Measurements from ENCODE around the gene PLEKHN1. TPM values are rescaled to one million over a fixed set of nuclear protein-coding genes. Genes with fewer than 3 reads are reported as not detected.

The PLEKHN1 gene
- total and polyA plus RNA-seq, 2 experiments from 2014 or later, result 0.60 to 2.4 TPM

DNA sequence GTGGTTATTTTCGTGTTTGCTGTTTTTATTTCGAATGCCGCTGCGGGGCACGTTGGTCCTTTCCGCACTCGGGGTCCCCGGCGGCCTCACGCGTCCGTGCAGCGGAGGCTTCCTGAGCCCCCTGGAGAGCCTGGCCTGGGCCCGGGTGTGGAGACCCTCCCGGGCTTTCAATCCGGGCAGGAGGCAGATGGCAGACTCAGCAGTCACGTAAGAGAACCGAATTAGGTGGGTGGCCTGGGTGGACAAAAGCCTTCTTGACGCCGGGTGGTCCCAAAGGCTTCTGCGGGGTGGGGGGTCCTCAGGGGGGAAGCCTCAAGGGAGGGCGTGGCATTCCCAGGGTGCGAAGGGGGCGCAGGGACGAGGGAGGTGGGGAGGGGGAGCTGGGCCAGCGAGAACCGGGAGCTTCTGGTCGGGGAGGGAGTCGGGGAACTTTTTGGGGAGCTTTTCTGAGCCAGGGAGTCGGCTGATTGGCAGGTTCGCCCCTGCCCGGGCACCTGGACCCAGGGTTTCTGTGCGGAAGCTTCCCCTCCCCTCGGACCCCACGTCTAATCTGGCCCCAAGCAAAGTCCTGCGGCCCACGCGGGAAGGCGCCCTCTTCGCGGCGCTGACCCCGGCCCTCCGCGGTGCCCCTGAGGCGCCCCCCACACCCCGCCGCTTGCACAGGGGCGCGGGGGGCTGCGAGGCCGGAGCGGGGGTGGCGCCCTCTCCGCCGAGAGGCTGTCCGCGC is 34.9 kb downstream of the PLEKHN1 start:
- peaks cover 16% of the 10 kb centered on the region for H3K27me3 ChIP-seq
- no peaks in the 10 kb centered on the region for H3K9me2 ChIP-seq (replicated peaks; ENCODE audit: insufficient read depth)
- H3K9me3 ChIP-seq (ENCODE audit: low read depth), result no peaks in the 10 kb centered on the region
- H3K4me1 ChIP-seq (ENCODE audit: insufficient read depth), result peaks cover 31% of the 10 kb centered on the region
- H4K20me1 ChIP-seq (ENCODE audit: insufficient read depth, poor library complexity, severe bottlenecking), result no peaks in the 10 kb centered on the region
- no peak for TF ChIP-seq EZH2 (IDR thresholded peaks at IDR 0.05; ENCODE audit: borderline replicate concordance)
- TF ChIP-seq, protein P1, sequence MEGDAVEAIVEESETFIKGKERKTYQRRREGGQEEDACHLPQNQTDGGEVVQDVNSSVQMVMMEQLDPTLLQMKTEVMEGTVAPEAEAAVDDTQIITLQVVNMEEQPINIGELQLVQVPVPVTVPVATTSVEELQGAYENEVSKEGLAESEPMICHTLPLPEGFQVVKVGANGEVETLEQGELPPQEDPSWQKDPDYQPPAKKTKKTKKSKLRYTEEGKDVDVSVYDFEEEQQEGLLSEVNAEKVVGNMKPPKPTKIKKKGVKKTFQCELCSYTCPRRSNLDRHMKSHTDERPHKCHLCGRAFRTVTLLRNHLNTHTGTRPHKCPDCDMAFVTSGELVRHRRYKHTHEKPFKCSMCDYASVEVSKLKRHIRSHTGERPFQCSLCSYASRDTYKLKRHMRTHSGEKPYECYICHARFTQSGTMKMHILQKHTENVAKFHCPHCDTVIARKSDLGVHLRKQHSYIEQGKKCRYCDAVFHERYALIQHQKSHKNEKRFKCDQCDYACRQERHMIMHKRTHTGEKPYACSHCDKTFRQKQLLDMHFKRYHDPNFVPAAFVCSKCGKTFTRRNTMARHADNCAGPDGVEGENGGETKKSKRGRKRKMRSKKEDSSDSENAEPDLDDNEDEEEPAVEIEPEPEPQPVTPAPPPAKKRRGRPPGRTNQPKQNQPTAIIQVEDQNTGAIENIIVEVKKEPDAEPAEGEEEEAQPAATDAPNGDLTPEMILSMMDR (IDR thresholded peaks at IDR 0.05; ENCODE audit: poor library complexity), result no peak
- TF ChIP-seq EZH2phosphoT487 (IDR thresholded peaks at IDR 0.05; ENCODE audit: low read depth, severe bottlenecking, unreplicated experiment), result no peak
- H3K4me2 ChIP-seq, result peak overlapping the region; percentile 95
- no peaks in the 10 kb centered on the region for H3K36me3 ChIP-seq (replicated peaks; ENCODE audit: insufficient read depth, low read depth)
- peak overlapping the region; percentile 78 for H2AFZ ChIP-seq
- H3K27ac ChIP-seq, result peak overlapping the region; percentile 99
- peaks cover 16% of the 10 kb centered on the region for H3K79me2 ChIP-seq
- peak; percentile 48 for DNase-seq (ENCODE audit: low spot score)
- H3K4me3 ChIP-seq, result peak overlapping the region; percentile 66
- 13% methylated on average over 23 of the region's 58 CpGs for WGBS (ENCODE audit: low lambda C conversion rate, missing lambda C conversion rate)

DNA sequence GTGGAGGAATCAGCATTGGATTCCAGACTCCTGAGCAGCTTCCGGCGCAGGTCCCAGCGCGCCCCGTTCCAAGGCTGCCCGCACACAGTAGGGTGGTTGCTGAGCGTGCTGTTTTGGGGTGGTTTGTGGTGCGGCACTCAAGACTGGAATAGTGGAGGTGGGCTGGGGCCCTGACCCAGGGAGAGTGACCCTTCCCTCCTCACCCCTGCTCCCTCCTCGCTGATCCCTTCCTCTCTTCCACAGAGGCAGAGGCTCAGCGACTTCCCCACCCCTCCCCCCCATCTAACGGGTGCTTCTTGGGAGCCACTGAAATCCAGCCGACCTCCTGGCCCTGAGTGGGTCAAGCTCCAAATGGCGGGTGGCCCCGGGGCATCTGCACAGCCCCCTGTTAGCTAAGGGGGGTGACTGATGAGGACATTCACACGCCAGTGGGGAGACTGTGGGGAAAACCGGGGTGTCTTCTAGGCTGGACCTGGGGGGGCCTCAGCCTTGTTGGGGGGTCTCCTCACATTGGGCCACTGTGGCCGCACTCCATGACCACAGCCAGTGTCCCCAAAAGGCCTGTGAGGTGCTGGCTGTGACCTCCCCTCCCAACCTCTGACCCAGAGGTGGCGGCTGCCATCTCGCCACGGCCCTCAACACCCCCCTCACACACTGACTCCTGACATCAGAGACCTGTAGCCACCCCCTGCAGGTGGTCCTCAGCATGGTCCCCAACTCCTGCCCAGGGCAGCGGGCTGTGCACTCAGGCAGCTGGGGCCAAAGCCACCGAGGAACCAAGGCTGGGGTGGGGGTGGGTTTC is 37.5 kb downstream of the PLEKHN1 start:
- Histone ChIP-seq H3K27me3 (no peaks in the 10 kb centered on the region), H3K79me2 (peaks cover 16% of the 10 kb centered on the region), H3K9me3 (ENCODE audit: low read depth) (no peaks in the 10 kb centered on the region), H3K27ac (no peak overlapping the region), H3K9me2 (replicated peaks; ENCODE audit: insufficient read depth) (no peaks in the 10 kb centered on the region), H4K20me1 (ENCODE audit: insufficient read depth, poor library complexity, severe bottlenecking) (no peaks in the 10 kb centered on the region), H3K4me1 (ENCODE audit: insufficient read depth) (peaks cover 32% of the 10 kb centered on the region), H3K36me3 (replicated peaks; ENCODE audit: insufficient read depth, low read depth) (no peaks in the 10 kb centered on the region), H3K4me2 (no peak overlapping the region), H2AFZ (no peak overlapping the region), H3K4me3 (no peak overlapping the region)
- WGBS (ENCODE audit: low lambda C conversion rate, missing lambda C conversion rate), result 95% methylated on average over 18 of the region's 22 CpGs
- TF ChIP-seq, protein P1 (IDR thresholded peaks at IDR 0.05; ENCODE audit: poor library complexity), result no peak
- TF ChIP-seq EZH2phosphoT487 (IDR thresholded peaks at IDR 0.05; ENCODE audit: low read depth, severe bottlenecking, unreplicated experiment) (no peak), EZH2 (IDR thresholded peaks at IDR 0.05; ENCODE audit: borderline replicate concordance) (no peak)
- DNase-seq (ENCODE audit: low spot score), result peak; percentile 15

DNA sequence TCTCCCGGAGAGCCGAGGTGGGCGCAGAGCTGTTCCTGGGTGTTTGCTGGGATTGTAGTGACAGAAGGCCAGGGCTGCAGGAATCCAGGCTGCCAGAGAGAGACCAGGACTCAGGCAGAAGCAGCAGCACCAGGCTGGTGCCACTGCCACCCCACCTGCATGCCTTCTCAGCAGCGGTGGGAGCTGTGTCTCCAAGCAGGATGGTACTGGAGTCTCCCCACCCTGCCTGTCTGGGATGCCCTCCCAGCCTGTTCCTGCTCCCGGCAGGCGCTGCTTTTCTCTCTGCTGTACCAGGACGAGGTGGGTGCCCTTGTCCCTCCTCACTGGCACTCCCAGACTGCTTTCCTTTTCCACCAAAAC is 38.1 kb downstream of the PLEKHN1 start:
- WGBS (ENCODE audit: low lambda C conversion rate, missing lambda C conversion rate), result 80% methylated on average over 7 of the region's 7 CpGs
- H3K27me3 ChIP-seq, result no peaks in the 10 kb centered on the region
- no peak overlapping the region for H3K27ac ChIP-seq
- H3K9me3 ChIP-seq (ENCODE audit: low read depth), result no peaks in the 10 kb centered on the region
- H3K36me3 ChIP-seq (replicated peaks; ENCODE audit: insufficient read depth, low read depth), result no peaks in the 10 kb centered on the region
- TF ChIP-seq, protein P1 (IDR thresholded peaks at IDR 0.05; ENCODE audit: poor library complexity), result no peak
- no peak for TF ChIP-seq EZH2phosphoT487 (IDR thresholded peaks at IDR 0.05; ENCODE audit: low read depth, severe bottlenecking, unreplicated experiment)
- no peak for TF ChIP-seq EZH2 (IDR thresholded peaks at IDR 0.05; ENCODE audit: borderline replicate concordance)
- peaks cover 32% of the 10 kb centered on the region for H3K4me1 ChIP-seq (ENCODE audit: insufficient read depth)
- no peak for DNase-seq (ENCODE audit: low spot score)
- H3K9me2 ChIP-seq (replicated peaks; ENCODE audit: insufficient read depth), result no peaks in the 10 kb centered on the region
- H3K79me2 ChIP-seq, result peaks cover 16% of the 10 kb centered on the region
- peak overlapping the region; percentile 57 for H3K4me2 ChIP-seq
- H4K20me1 ChIP-seq (ENCODE audit: insufficient read depth, poor library complexity, severe bottlenecking), result no peaks in the 10 kb centered on the region
- H2AFZ ChIP-seq, result no peak overlapping the region
- no peak overlapping the region for H3K4me3 ChIP-seq

All from hepatocyte (in vitro differentiated cells).